ENCODE results near the gene LMF1.

LMF1 gene

DNA sequence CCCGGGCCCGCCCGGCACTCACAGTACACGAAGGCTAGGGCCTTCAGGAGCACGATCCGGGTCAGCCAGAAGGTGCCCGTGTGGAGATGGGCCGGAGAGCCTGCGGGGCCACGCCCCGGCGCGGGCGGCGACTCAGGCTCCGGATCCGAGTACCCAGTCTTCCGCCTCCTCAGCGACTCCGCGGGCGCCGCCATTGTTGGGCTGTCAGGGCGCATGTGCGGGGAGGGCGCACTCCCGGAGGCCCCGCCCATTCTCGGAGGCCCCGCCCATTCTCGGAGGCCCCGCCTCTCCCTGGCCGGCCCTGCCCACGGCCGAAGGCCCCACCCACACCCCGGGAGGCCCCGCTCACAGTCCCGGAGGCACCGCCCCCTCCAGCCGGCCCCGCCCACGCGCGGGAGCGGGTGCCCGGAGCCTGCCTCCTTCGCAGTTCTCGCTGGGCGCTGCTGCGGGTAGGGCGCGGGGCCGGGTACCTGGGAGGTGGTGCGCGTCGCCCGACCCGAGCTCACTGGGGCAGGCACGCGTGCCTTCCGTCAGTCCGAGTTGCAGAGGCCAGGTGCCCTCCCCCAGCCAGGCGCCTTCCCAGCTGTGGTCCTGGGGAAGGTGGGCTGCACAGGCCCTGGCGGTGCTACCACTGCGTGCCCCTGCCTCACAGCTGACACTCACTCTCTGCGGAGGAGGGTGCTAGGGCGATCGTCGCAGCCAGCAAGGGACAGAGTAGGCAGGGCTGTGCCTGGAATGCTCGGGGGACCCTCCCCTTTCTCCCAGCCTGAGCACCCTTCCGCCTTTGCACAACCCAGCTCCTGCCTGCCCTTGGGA, at the start of gene LMF1:
TSS of gene LMF1 (minus strand) at position 219 of the 816 bp plus-strand sequence. CDS start at position 215, 4 bp downstream.
- in situ Hi-C loops (cut with MboI; ENCODE audit: low sequenced_read_pairs), result no loop called here

DNA sequence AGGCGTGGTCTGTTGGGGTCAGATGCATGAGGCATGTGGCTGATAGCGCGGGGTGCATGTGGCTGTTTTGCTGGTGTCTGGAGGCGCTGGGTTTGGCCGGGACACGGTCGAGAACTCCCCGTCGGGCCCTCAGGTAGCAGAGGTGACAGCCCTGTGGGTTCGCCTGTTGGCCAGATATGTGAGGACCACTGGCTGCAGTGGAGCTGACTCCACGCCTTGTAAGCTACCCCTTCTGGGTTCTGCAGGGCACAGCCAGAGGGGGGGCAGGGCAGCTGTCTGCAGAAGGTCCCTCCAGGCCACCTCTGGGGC, 49.3 kb upstream of the LMF1 start:
- in situ Hi-C loops (cut with MboI; ENCODE audit: low sequenced_read_pairs), result no loop called here

DNA sequence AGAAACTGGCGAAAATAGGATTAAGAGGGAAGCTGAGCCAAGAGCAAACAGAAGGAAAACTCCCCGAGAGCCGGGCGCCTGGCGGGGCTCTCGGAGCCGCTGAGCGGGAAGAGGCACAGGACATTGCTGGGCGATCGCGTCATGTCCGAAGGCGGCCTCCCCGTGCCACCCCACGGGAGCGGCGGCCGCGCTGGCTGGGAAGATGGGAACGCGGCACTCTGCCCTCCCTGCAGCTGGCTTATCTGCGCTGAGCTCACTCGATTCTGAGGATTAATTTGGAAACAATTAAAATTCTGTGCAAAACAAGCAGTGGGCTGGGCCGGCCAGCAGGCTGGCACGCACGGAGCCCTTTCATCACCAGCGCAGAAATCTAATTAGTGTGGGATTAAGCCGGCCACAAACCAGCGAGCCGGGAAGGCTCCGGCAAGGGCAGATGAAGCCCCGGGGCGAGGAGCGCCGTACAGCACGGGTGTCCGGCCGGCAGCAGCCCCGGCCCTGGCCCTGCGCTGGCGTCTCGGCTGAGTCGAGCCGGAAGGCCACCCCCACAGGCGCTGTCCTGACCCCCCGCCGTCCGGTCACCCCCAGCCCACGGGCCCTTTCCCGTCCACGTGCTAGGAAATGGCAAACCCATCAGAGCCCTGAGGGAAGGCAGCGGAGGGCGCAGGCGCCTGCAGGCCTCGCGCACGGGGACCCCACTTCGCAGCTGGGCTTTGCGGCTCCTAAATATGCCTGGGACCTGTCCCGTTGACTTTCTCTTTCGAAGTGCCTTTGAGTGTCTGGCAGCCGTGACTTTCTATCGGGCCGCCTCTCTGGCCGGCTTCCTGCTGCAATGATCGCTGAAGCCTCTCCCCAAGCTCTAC, 48.7 kb upstream of the LMF1 start:
- in situ Hi-C loops (cut with MboI; ENCODE audit: low sequenced_read_pairs), result no loop called here

DNA sequence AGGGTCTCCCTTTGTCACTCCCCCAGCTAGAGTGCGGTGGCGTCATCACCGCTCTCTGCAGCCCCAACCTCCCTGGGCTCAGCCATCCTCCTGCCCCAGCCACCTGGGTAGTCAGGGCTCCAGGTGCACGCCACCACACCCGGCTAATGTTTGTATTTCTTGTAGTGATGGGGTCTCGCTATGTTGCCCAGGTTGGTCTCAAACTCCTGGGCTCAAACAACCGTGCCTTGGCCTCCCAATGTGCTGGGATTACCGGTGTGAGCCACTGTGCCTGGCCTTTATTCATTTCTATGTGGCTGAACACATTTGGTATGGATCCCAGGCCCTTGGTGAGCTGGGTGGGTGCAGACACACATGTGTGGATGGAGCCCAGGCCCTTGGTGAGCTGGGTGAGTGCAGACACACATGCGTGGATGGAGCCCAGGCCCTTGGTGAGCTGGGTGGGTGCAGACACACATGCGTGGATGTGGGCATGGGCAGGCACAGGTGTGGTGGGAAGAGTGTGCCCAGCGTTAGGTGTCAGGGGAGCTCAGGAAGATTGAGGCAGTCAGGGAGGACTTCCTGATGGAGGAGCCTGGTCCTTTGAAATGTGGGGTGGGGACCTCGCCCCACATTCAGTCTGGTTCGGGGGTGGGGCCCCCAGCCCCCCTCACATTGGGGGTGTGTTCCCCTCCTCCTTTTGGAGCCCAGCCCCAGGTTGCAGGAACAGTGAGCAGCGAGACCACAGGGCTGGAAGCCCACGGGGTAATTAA, 47.8 kb upstream of the LMF1 start:
- in situ Hi-C loops (cut with MboI; ENCODE audit: low sequenced_read_pairs), result no loop called here

DNA sequence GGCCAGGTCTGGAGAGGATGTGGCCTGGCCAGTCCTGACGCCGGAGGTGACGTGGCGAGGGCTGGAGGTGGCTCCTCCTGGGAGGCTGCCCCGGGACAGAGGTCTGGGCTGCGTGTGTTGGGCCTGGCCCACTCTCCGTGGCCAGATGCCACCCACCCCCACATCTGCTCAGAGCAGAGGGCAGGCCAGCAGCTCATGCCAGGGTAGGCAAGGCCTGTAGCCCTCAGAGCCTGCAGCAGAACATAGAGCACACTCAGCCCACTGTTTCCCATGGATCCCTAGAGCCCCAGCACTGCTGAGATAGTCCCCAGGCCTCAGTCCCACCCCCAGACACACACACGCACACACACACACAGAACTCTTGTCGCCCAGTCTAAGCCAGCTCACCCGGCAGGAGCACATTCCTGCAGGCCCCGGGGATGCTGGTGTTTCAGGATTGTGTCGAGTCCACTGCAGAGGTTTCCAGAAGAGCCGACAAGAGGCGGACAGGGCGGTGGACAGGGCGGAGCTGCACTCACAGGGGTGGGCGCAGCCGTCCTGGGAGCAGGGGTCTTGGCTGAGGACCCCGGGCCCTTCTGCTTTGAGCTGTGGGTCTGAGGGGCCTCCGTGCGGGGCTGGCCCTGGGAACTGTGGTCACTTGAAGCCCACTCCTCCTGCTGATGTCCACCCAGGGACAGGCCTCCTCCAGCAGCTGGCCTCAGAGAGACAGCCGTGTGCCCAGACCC, 44.1 kb upstream of the LMF1 start:
- in situ Hi-C loops (cut with MboI; ENCODE audit: low sequenced_read_pairs), result no loop called here

DNA sequence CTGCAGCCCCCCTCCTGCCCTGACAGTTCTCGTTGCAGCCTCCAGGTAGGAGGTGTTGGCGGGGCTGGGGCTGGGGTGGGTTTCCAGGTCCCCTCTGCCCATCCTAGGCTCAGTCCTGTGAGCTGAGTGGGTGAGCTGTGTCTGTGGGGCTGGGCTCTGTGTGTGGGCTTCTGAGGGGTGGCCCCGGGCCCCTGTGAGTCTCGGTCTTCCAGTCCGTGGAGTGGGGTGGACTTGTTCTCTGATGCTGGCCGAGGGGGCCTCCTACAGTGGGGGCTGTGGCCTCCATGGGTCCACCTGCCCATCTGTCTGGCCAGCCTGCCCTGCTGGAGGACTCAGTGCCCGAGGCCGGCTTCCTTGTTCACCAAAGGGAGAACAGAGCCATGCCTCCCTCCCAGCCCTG, 43.4 kb upstream of the LMF1 start:
- in situ Hi-C loops (cut with MboI; ENCODE audit: low sequenced_read_pairs), result no loop called here

DNA sequence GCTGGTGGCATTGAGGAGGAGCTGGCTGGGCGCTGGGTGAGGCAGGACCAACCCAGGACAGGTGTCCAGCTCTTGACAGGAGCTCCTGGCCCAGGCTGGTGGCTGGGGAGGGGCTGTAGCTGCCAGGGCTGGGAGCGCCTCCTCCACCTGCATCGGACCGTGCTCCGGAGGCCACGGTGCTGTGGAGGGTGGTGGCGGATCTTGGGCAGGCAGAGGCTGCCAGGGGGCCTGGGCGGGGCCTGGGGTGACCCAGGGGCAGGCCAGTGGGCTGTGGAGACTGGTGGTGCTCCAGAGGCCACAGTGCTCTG, 42.8 kb upstream of the LMF1 start:
- in situ Hi-C loops (cut with MboI; ENCODE audit: low sequenced_read_pairs), result no loop called here

GRCh38 chr16:1012722-1013592, 42.2 kb upstream of the LMF1 start:
- in situ Hi-C loops (cut with MboI; ENCODE audit: low sequenced_read_pairs), result no loop called here

DNA sequence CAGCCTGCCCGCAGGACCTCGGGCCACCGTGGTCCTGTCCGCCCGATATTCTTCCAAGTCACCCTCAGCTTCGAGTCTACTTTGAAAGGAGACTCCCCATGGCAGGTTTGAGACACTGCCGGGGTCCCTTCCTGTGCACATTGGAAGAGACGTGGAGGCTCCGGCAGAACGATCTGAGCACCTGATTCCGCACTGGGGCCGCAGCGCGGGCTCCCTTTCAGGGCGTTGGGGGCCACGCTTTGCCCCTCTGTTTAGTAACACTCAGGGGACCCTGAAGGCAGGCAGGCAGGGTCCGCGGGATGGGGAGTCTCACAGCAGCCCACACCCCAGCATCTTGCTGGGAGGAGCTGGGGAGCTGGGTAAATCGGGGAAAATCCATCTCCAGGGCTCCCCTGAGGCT, 41.4 kb upstream of the LMF1 start:
- in situ Hi-C loops (cut with MboI; ENCODE audit: low sequenced_read_pairs), result no loop called here

- in situ Hi-C loops (cut with MboI; ENCODE audit: low sequenced_read_pairs), result no loop called here
Observed at GRCh38 chr16:1011316-1012082, 40.7 kb upstream of the LMF1 start.

GRCh38 chr16:1010815-1011214, 40.0 kb upstream of the LMF1 start:
- in situ Hi-C loops (cut with MboI; ENCODE audit: low sequenced_read_pairs), result no loop called here

- in situ Hi-C loops (cut with MboI; ENCODE audit: low sequenced_read_pairs), result no loop called here
Observed at GRCh38 chr16:1010251-1010650, 39.5 kb upstream of the LMF1 start.

- in situ Hi-C loops (cut with MboI; ENCODE audit: low sequenced_read_pairs), result no loop called here
Observed at GRCh38 chr16:1009358-1010150, 38.8 kb upstream of the LMF1 start.

- in situ Hi-C loops (cut with MboI; ENCODE audit: low sequenced_read_pairs), result no loop called here
Observed at GRCh38 chr16:1008085-1008484, 37.3 kb upstream of the LMF1 start.

DNA sequence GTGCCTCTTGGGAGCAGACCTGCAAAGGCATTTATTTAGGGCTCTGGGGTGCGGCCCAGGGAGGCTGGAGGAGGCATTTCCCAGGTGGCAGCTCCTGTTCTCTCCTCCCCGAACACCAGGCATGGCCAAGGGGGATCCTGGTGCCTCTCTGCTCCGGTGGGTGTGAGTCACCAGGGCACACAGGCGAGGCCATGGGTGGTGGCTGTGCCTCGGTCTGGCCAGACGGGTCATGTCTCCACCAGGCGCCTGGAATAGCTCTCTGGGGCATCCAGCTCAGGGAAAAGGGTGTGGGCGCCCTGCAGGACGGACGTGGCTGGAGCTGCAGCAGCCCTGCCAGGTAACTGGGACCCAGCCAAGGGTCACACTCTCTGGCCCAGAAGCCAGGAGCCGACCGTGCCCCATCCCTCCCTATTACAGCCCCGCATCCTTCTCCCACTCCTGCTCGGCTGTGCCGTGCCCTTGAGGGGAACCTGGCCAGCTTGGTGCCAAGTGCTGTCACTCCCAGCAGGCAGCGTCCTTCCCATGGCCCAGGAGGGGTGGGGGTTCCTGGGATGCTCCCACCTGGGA, 36.6 kb upstream of the LMF1 start:
- in situ Hi-C loops (cut with MboI; ENCODE audit: low sequenced_read_pairs), result no loop called here

DNA sequence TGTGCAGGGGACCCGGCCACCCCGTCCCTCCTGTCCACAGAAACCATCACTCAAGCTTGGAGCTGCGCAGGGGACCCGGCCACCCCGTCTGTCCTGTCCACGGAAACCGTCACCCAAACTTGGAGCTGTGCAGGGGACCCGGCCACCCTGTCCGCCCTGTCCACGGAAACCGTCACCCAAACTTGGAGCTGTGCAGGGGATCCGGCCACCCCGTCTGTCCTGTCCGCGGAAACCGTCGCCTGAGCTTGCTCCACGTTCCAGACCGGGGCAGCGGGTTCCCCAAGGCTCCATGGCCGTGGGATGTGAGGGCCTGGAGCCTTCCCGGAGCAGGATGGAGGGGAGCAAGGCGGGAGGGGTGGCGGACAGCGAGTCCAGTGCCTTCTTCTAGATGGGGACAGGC, 36.0 kb upstream of the LMF1 start:
- in situ Hi-C loops (cut with MboI; ENCODE audit: low sequenced_read_pairs), result no loop called here

DNA sequence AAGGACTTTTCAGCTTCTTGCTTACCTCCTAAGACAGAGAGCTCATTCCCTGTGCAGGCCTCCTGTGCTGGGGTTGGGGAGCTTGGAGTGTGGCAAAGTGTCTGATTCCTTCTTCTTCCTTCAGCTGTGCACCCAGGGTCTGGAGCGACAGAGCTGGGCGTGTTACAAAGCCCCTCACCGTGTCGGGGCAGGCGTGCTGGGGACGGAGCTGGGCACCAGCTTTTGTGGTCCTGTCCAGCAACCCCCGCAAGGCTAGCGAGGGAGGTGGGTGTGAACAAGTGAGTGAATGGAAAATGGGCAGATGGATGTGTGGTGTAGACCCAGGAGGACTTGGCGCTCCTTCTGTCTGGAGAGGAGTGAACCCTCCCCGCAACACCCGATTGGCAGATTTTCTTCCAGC, 34.5 kb upstream of the LMF1 start:
- in situ Hi-C loops (cut with MboI; ENCODE audit: low sequenced_read_pairs), result no loop called here

All from HL-60/S4 treated with phorbol 12-myristate 13-acetate at 8.2 ng/mL for 4 days and 3 days (cell line).